GM18498 (cell line): ENCODE measurements around the gene GCNT1.
"Not testable (repeated sequence)": the region's sequence is repeated elsewhere in the genome, so short reads cannot be mapped to it uniquely, and the experiment has no call there.

Experiments
- ATAC-seq: cut with Tn5 transposase; IDR thresholded peaks from one replicate; pipeline ENCODE4 v1.9.1; 2021; ENCODE audit warnings: mild to moderate bottlenecking, moderate library complexity; ENCODE audit not compliant: unreplicated experiment

GCNT1 gene

GRCh38 chr9:76479337-76479736, 20.4 kb downstream of the GCNT1 start:
- ATAC-seq = not testable (repeated sequence)

- ATAC-seq = no peak
Measured at GRCh38 chr9:76486151-76486550, 27.2 kb downstream of the GCNT1 start.

GRCh38 chr9:76490249-76490990, 31.4 kb downstream of the GCNT1 start:
- no peak for ATAC-seq

- not testable (repeated sequence) for ATAC-seq
Measured at GRCh38 chr9:76491056-76491455, 32.1 kb downstream of the GCNT1 start.

- not testable (repeated sequence) for ATAC-seq
Measured at GRCh38 chr9:76493496-76493895, 34.5 kb downstream of the GCNT1 start.

GRCh38 chr9:76500061-76500460, 41.1 kb downstream of the GCNT1 start:
- ATAC-seq = no peak

- no peak for ATAC-seq
Measured at GRCh38 chr9:76502746-76503145, 43.8 kb downstream of the GCNT1 start.

GRCh38 chr9:76510041-76510440, 51.1 kb downstream of the GCNT1 start:
- no peak for ATAC-seq

GRCh38 chr9:76510446-76510845, 51.5 kb downstream of the GCNT1 start:
- no peak for ATAC-seq

GRCh38 chr9:76512826-76513225, 53.8 kb downstream of the GCNT1 start:
- no peak for ATAC-seq

GRCh38 chr9:76516350-76516749, 57.4 kb downstream of the GCNT1 start:
- no peak for ATAC-seq

- no peak for ATAC-seq
Measured at GRCh38 chr9:76516871-76517270, 57.9 kb downstream of the GCNT1 start.

- no peak for ATAC-seq
Measured at GRCh38 chr9:76519075-76519835, 60.3 kb downstream of the GCNT1 start.

- no peak for ATAC-seq
Measured at GRCh38 chr9:76521244-76521681, 62.3 kb downstream of the GCNT1 start.

GRCh38 chr9:76521906-76522305, 62.9 kb downstream of the GCNT1 start:
- ATAC-seq = no peak

- not testable (repeated sequence) for ATAC-seq
Measured at GRCh38 chr9:76523617-76524200, 64.7 kb downstream of the GCNT1 start.

- no peak for ATAC-seq
Measured at GRCh38 chr9:76525196-76525595, 66.2 kb downstream of the GCNT1 start.

- ATAC-seq = no peak
Measured at GRCh38 chr9:76526026-76526425, 67.0 kb downstream of the GCNT1 start.

- ATAC-seq = no peak
Measured at GRCh38 chr9:76528056-76528455, 69.1 kb downstream of the GCNT1 start.

- ATAC-seq = no peak
Measured at GRCh38 chr9:76528642-76529190, 69.7 kb downstream of the GCNT1 start.

- ATAC-seq = no peak
Measured at GRCh38 chr9:76529653-76530052, 70.7 kb downstream of the GCNT1 start.
